ENCODE data around the gene MAST2. TPM values are rescaled to one million over a fixed set of nuclear protein-coding genes. Genes with fewer than 3 reads are reported as not detected.

MAST2 gene
- 162 and 219 TPM in 2 replicates for total RNA-seq (2011; cell fraction: chromatin; rRNA removed; ENCODE audit: low replicate concordance)
- 110 and 115 TPM in 2 replicates for total RNA-seq (2011; cell fraction: nucleolus; rRNA removed)
- total RNA-seq (2011; cell fraction: nucleoplasm; rRNA removed) = 90.7 and 93.5 TPM in 2 replicates
- total RNA-seq (2014; rRNA removed) = 17.2 and 22.6 TPM in 2 replicates
- total RNA-seq (2014; rRNA removed; fragmentation: Illumina TruSeq; extraction: Trizol) = 12.5 and 13.1 TPM in 2 replicates
- total RNA-seq (2015; rRNA removed; fragmentation: Illumina TruSeq; extraction: Trizol) = 18.4 and 19.2 TPM in 2 replicates
- total RNA-seq (2021) = 32.0 and 32.7 TPM in 2 replicates
- 17.8 and 22.9 TPM in 2 replicates for polyA plus RNA-seq (2011; rRNA removed)
- 15.5 and 20.8 TPM in 2 replicates for polyA plus RNA-seq (2011; cell fraction: cytosol; rRNA removed)
- 90.4 and 97.4 TPM in 2 replicates for polyA plus RNA-seq (2011; cell fraction: nucleus; rRNA removed)
- 25.5 and 27.5 TPM in 2 replicates for polyA plus RNA-seq (2012)
- polyA plus RNA-seq (2014; fragmentation: Illumina TruSeq; extraction: Trizol) = 26.2 and 27.9 TPM in 2 replicates
- polyA plus RNA-seq (2014; fragmentation: Nextera tagmentation; extraction: Ambion mirVana) = 1 to 10 TPM in 1 of 2 experiments, under 1 TPM in 1; 0.73 to 1.1 TPM
- 27.5 and 29.6 TPM in 2 replicates for polyA plus RNA-seq (2014; rRNA removed)
- 32.3 and 35.5 TPM in 2 replicates for polyA minus RNA-seq (2011; rRNA and poly(A)+ RNA removed)
- 25.9 and 33.2 TPM in 2 replicates for polyA minus RNA-seq (2011; cell fraction: cytosol; rRNA and poly(A)+ RNA removed)
- polyA minus RNA-seq (2011; cell fraction: nucleus; rRNA and poly(A)+ RNA removed) = 45.5 and 68.9 TPM in 2 replicates
- percentile 78 among the genes with signal in this experiment for Bru-seq, nascent RNA
- BruChase-seq, experiment 1, labeled RNA remaining after a 2-hour chase = percentile 78 among the genes with signal in this experiment
- BruChase-seq, experiment 2, labeled RNA remaining after a 6-hour chase = percentile 78 among the genes with signal in this experiment
- long read RNA-seq, experiment 1, partial matches to known transcripts = 60 of 71 reads
- long read RNA-seq, experiment 1, other reads (novel, unspliced or antisense) = 11 of 71 reads
- long read RNA-seq, experiment 2, full-length matches to known transcripts = 5 of 49 reads
- long read RNA-seq, experiment 2, partial matches to known transcripts = 24 of 49 reads
- long read RNA-seq, experiment 2, other reads (novel, unspliced or antisense) = 20 of 49 reads
- long read RNA-seq, experiment 3, partial matches to known transcripts = 2 of 3 reads
- long read RNA-seq, experiment 3, other reads (novel, unspliced or antisense) = 1 of 3 reads

GRCh38 chr1:45803299-45803780 lies at the start of gene MAST2:
TSS of gene MAST2 (plus strand) at chr1:45803612. CDS start at chr1:45803896, 284 bp downstream.
- Histone ChIP-seq H4K20me1 (replicated peaks; ENCODE audit: control insufficient read depth, insufficient read depth, low read length) (no peaks in the 10 kb centered on the region; the same call in 1 of the 2 replicates), H3K9ac (ENCODE audit: insufficient read depth in 1 of 2, low read depth in 2 of 2, low read length in 2 of 2) (peak within 1 kb of the TSS; percentile 73 to 95), H3K4me1 (replicated peaks in 1 of 2; ENCODE audit: control insufficient read depth in 2 of 2, insufficient read depth in 2 of 2, low read length in 2 of 2) (peaks cover 19 to 23% of the 10 kb centered on the region in 2 experiments), H3K9me1 (ENCODE audit: control insufficient read depth, insufficient read depth, low read length) (no peaks in the 10 kb centered on the region), H3K79me2 (ENCODE audit: control insufficient read depth, insufficient read depth, low read length) (peaks cover 34% of the 10 kb centered on the region), H3K9me3 (replicated peaks; ENCODE audit: control insufficient read depth, insufficient read depth, low read depth, low read length) (no peaks in the 10 kb centered on the region), H2AFZ (ENCODE audit: low read depth, low read length) (peak within 1 kb of the TSS; percentile 95), H3K4me3 (peak within 1 kb of the TSS; percentile 69), H3K4me2 (ENCODE audit: insufficient read depth, low read length) (peak within 1 kb of the TSS; percentile 90), H3K27ac (ENCODE audit: extremely low read depth, low read depth, low read length) (peak within 1 kb of the TSS; percentile 77), H3K36me3 (ENCODE audit: control insufficient read depth, insufficient read depth, low read length) (peaks cover 24% of the 10 kb centered on the region), H3K27me3 (ENCODE audit: control insufficient read depth in 2 of 2, insufficient read depth in 2 of 2, low read length in 2 of 2) (no peaks in the 10 kb centered on the region)
- ChIA-PET POLR2A (interaction anchor here (0.6 to 1.5 kb wide), 4 partner anchors 17 to 73 kb away, joined by 3 to 5 read pairs (median 4); no protein-coding TSS in a partner anchor), CTCF (ENCODE audit: low intra/inter-chr PET ratio) (no interaction called here)
- ATAC-seq (peak; percentile 91), DNase-seq (ENCODE audit: extremely low read depth in 1 of 4, low spot score in 3 of 4) (peak; percentile 96 to 98 (median 98)), FAIRE-seq (no peak)
- intact Hi-C loops (cut with micrococcal nuclease) = loop anchor here (2.0 to 5.0 kb wide), 2 partner anchors 51 to 117 kb away; partner anchors contain the start of genes GPBP1L1 and IPP
- under 1% methylated on average over 50 of the region's 58 CpGs for WGBS (ENCODE audit: insufficient coverage, low coverage, missing lambda C conversion rate)
- no TSS peak for BruUV-seq (replicated peaks)
- in situ Hi-C loops (cut with MboI) = no loop called here
- TF ChIP-seq SUPT5H (IDR thresholded peaks at IDR 0.05) (peak; percentile 70), SAFB2 (IDR thresholded peaks at IDR 0.05; ENCODE audit: borderline replicate concordance, low read depth, low read length, severe bottlenecking) (no peak), FOXM1 (IDR thresholded peaks at IDR 0.05; ENCODE audit: low read depth) (no peak), FOXM1 (CRISPR knock-in tag; IDR thresholded peaks at IDR 0.05; ENCODE audit: low read depth) (no peak), EHMT2 (IDR thresholded peaks at IDR 0.05) (no peak), SIX5 (IDR thresholded peaks at IDR 0.05; ENCODE audit: borderline replicate concordance in 1 of 2, insufficient read depth in 1 of 2, low read depth in 1 of 2, low read length in 2 of 2) (no peak), BHLHE40 (IDR thresholded peaks at IDR 0.05; ENCODE audit: low read length) (peak; percentile 42; the same call in 1 of the 2 replicates), SIN3A (IDR thresholded peaks at IDR 0.05; ENCODE audit: borderline replicate concordance in 2 of 2, control insufficient read depth in 1 of 2, low read depth in 2 of 2, low read length in 2 of 2) (peak; percentile 66 to 73; a peak in 2 of 4 replicates), ZMIZ1 (IDR thresholded peaks at IDR 0.05; ENCODE audit: low read depth in 2 of 2, low read length in 2 of 2) (no peak), MLX (CRISPR knock-in tag; conservative IDR thresholded peaks at IDR 0.05) (no peak), ZFX (CRISPR knock-in tag; IDR thresholded peaks at IDR 0.05) (peak; percentile 66)
